Erythroblast (primary cell): ENCODE data around the gene FGD5.

Source experiments
- GATA1 ChIP-seq: IDR thresholded peaks from 2 replicates; pipeline ENCODE4 v1.6.1; 2011; ENCODE audit warnings: low read depth, mild to moderate bottlenecking, control low read depth, low read length, moderate library complexity
- POLR2A ChIP-seq: IDR thresholded peaks from 2 replicates; pipeline ENCODE4 v1.6.1; 2011; ENCODE audit warnings: mild to moderate bottlenecking, low read length

GRCh38 chr3:14876921-14877333 is 58.2 kb downstream of the FGD5 start:
- no peak for TF ChIP-seq POLR2A
- TF ChIP-seq GATA1 = no peak
